Pulmonary artery endothelial cell (primary cell): ENCODE measurements around the gene HIF1A. TPM values are rescaled to one million over a fixed set of nuclear protein-coding genes. Genes with fewer than 3 reads are reported as not detected.
"Not testable (repeated sequence)": the region's sequence is repeated elsewhere in the genome, so short reads cannot be mapped to it uniquely, and the experiment has no call there.

ENCODE experiments used
- DNase-seq: peaks from one replicate; pipeline ENCODE4 v3.0.0-alpha.2; 2011; ENCODE audit warnings: low read depth, low spot score
- total RNA-seq: library from RNA; depleted of rRNA; stranded (reverse); fragments of >200 nt; gene quantifications from 2 replicates; pipeline ENCODE4 v1.2.3, GENCODE V29; 2014

HIF1A gene
- 119 and 150 TPM in 2 replicates for total RNA-seq

DNA sequence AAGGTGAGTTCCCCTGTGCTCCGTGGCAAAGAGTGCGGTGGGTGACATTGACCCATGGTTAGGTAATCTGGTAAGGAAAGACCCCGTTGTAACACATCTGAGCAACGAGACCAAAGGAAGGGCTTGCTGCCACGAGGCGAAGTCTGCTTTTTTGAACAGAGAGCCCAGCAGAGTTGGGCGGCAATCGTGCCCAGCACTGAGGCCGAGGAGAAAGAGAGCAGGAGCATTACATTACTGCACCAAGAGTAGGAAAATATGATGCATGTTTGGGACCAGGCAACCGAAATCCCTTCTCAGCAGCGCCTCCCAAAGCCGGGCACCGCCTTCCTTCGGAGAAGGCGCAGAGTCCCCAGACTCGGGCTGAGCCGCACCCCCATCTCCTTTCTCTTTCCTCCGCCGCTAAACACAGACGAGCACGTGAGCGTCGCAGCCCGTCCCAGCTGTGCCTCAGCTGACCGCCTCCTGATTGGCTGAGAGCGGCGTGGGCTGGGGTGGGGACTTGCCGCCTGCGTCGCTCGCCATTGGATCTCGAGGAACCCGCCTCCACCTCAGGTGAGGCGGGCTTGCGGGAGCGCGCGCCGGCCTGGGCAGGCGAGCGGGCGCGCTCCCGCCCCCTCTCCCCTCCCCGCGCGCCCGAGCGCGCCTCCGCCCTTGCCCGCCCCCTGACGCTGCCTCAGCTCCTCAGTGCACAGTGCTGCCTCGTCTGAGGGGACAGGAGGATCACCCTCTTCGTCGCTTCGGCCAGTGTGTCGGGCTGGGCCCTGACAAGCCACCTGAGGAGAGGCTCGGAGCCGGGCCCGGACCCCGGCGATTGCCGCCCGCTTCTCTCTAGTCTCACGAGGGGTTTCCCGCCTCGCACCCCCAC, at the start of gene HIF1A:
Gene HIF1A, plus strand, starts transcription at position 684 of the 865 bp plus-strand sequence. CDS start 292 bp downstream, outside the sequence.
- peak; percentile 96 for DNase-seq

GRCh38 chr14:61646366-61647116, 48.8 kb upstream of the HIF1A start:
- DNase-seq = no peak

- no peak for DNase-seq
These were observed 47.6 kb upstream of the HIF1A start for GRCh38 chr14:61647704-61648103.

GRCh38 chr14:61648377-61648776, 46.9 kb upstream of the HIF1A start:
- no peak for DNase-seq

GRCh38 chr14:61649283-61649682, 46.0 kb upstream of the HIF1A start:
- DNase-seq = no peak

- DNase-seq = no peak
These were observed 44.0 kb upstream of the HIF1A start for GRCh38 chr14:61651355-61651754.

GRCh38 chr14:61652526-61653262, 42.6 kb upstream of the HIF1A start:
- no peak for DNase-seq

DNA sequence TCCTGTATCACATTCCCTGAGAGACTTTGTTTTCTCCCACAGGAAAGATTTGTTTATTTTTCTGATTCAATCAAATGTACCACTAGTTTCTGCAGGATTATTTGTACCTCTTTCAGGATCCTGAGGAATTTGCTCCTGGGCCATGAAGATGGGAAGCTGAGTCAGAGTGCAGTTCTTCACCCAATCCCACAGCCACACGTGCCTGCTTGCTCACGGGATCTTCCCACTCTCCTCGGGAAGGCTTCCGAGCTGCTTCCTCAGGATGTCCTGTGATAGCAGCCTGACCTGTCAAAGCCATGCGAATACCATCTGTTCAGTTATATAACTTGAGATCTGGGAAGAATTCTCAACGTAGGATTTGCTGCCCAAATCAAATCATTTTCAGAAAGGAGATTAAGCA, 41.8 kb upstream of the HIF1A start:
- DNase-seq = peak; percentile 92

GRCh38 chr14:61654026-61654425, 41.3 kb upstream of the HIF1A start:
- DNase-seq = no peak

DNA sequence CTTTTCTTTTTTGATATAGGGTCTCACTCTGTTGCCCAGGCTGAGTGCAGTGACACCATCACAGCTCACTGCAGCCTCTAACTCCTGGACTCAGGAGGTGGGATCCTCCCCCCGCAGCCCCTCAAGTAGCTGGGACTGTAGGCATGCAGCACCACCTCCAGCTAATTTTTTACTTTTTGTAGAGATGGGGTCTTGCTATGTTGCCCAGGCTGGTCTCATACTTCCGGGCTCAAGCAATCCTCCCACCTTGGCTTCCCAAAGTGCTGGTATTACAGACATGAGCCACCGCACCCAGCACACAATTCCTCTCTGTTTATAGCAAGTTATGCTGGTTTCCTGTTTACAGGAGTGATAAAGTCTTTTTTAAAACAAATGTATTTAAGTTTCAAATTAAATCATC, 39.5 kb upstream of the HIF1A start:
- DNase-seq = no peak

- no peak for DNase-seq
These were observed 39.0 kb upstream of the HIF1A start for GRCh38 chr14:61656341-61656740.

GRCh38 chr14:61658111-61658510, 37.2 kb upstream of the HIF1A start:
- not testable (repeated sequence) for DNase-seq

DNA sequence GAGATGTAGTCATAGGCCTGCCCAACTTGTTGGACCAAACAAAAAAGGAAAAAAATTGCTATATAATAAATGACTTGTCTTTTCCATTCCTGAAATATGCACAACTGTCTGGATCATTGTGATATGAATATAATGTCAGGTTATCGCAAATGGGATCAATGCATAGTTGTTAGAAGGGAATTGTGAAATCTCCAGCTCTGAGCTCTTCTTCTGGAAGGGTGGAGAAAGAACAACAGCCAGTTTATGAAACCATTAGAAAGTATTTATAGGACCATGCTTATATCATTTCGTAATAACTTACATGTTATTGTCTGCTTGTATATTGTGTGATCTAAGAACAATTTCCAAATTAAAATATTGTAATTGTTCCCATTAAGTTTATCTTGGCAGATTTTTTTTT, 35.7 kb upstream of the HIF1A start:
- no peak for DNase-seq

DNA sequence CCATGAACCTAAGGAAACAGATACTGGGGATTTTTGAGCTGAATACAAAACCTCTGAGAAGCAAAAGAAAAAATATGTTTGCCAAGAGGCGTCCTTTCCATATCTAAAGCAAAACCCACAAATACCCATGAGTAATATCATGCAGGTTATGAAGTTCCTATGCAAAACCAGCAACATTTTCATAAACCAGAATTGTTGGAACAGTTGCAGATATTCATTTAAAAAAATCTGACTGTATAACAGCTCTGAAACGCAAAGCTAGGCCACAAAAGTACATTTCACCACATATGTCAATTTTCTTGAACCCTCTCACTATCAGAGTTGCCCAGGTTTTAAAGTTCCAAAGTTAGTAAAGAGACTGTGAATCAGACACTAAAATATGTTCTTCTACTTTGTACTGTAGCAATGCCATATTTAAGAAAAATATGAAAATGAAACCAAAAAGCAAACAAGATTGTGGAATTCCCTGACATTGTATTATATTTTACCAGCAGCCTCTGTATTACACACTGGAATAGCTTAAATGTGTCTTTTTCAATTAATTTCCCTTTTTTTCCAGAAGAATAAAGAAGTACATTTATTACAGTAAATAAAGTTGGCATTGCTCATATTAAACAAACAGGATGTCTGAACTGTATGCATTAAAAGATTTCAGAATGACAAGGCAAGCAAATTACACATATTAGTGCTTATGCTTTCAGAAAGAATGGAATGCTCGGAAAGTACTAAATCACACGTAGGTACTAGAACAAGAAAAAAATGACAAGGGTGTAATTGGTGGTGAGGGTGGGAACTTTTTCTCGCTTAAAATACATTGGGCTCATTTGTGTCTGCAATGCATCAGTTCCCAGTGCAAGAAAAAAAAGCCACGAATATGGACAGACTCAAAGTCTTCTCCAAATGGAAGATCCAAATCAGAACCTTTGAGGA, 33.6 kb upstream of the HIF1A start:
- DNase-seq = no peak

GRCh38 chr14:61662437-61663311, 32.6 kb upstream of the HIF1A start:
- no peak for DNase-seq

DNA sequence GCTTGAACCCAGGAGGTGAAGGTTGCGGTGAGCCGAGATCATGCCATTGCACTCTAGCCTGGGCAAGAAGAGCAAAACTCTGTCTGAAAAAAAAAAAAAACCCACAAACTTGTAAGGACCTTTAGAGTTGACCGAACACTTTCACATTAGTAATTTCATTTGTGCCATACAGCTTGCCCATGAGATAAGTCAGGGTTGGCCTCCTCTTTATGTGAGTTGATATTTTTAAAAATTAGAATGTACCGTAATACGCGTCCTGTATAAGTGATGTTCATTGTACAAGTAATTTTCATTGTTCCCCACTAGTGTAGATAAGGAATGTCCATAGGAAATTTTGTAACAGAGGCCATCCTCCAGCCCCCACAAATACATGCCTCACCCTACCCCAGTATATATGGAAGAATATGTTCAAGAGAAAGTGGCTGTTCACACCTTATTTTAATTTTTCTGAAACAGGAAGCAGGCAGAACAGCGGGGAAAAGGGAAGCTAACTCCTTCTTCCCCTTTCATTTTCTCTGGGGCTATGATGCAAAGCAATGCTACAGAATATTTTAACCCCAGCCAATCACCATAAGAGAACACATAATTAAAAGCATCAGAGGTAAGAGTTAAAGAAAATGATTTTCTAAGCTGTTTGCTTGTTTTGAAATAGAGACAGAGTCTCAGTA, 31.9 kb upstream of the HIF1A start:
- no peak for DNase-seq

- no peak for DNase-seq
These were observed 27.0 kb upstream of the HIF1A start for GRCh38 chr14:61668282-61668681.

DNA sequence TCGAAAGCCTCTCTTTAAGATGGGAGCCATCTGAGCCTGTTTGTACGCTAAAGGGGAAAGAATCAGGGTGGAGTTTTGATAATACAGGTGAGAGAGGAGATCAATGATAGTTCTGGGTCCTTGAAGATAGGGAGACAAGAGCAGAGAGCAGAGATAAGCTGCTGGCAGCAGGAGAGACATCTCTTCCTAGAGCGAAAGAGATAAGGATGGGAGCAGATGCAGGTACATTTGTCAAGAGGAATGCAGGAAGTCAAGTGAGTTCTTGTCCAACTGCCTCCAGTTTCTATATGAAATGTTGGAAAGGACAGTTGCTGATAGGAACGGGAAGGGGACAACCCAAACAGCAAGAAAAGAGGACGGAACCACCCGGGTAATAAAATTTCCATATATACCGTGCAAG, 24.7 kb upstream of the HIF1A start:
- no peak for DNase-seq

GRCh38 chr14:61671082-61671481, 24.2 kb upstream of the HIF1A start:
- no peak for DNase-seq
